Measurements from ENCODE around the gene ZNF79.

GRCh38 chr9:127473932-127474331 is 49.8 kb downstream of the ZNF79 start:
- TF ChIP-seq CTCF (IDR thresholded peaks at IDR 0.05), result no peak
- no peak for TF ChIP-seq ZNF423 (CRISPR knock-in tag; IDR thresholded peaks at IDR 0.05)
